PC-3 (cell line): ENCODE results near the gene CACNA1I. TPM values are rescaled to one million over a fixed set of nuclear protein-coding genes. Genes with fewer than 3 reads are reported as not detected.

Source experiments
- ATAC-seq: fragments of 200-7000 bp; cut with Tn5 transposase; 2 replicates; pipeline ENCODE4 v1.9.1; 2020; ENCODE audit warnings: mild to moderate bottlenecking, moderate library complexity
- BruUV-seq: library from RNA; stranded (reverse); fragments of 400-500 nt; replicated peaks from 2 replicates; lab custom pipeline; 2021; lab: Mats Ljungman, UMichigan
- CTCF ChIA-PET: fragments of 300-600 bp; sonication (Branson Sonifier 250); formaldehyde crosslinking; loops from one replicate; lab custom pipeline; 2022; ENCODE audit warnings: antibody characterized with exemption; lab: Charles Lee
- POLR2A ChIA-PET: fragments of 300-600 bp; sonication (Branson Sonifier 250); formaldehyde crosslinking; loops from one replicate; lab custom pipeline; 2022; ENCODE audit warnings: antibody characterized with exemption; ENCODE audit not compliant: unreplicated experiment; lab: Charles Lee
- DNase-seq: peaks from one replicate; pipeline ENCODE4 v3.0.0-alpha.2; 2015
- H2AFZ ChIP-seq: fragments of 300-600 bp; sonication (generic); 2 replicates; pipeline ENCODE4 v1.6.0; 2016; ENCODE audit warnings: antibody characterized with exemption, low read length
- H3F3A ChIP-seq: fragments of 300-600 bp; sonication (generic); one replicate; pipeline ENCODE4 v1.6.0; 2017; ENCODE audit warnings: antibody characterized with exemption, low read length, control low read depth, mild to moderate bottlenecking; ENCODE audit not compliant: unreplicated experiment
- H3K27ac ChIP-seq: fragments of 300-600 bp; sonication (generic); 2 replicates; pipeline ENCODE4 v1.5.1; 2016; ENCODE audit warnings: mild to moderate bottlenecking, low read length
- H3K27me3 ChIP-seq: fragments of 300-600 bp; sonication (generic); 2 replicates; pipeline ENCODE4 v1.6.1; 2016; ENCODE audit warnings: low read length, mixed read lengths
- H3K36me3 ChIP-seq: fragments of 300-600 bp; sonication (generic); 2 replicates; pipeline ENCODE4 v1.6.1; 2016; ENCODE audit warnings: low read depth, mixed run types, low read length, mixed read lengths
- H3K4me1 ChIP-seq: fragments of 300-600 bp; sonication (generic); 2 replicates; pipeline ENCODE4 v1.5.1; 2016; ENCODE audit warnings: low read length; ENCODE audit not compliant: insufficient read depth
- H3K4me2 ChIP-seq: fragments of 300-600 bp; sonication (generic); 2 replicates; pipeline ENCODE4 v1.6.0; 2016; ENCODE audit warnings: low read length
- H3K4me3 ChIP-seq: fragments of 300-600 bp; sonication (generic); 2 replicates; pipeline ENCODE4 v1.5.1; 2016; ENCODE audit warnings: mild to moderate bottlenecking, low read length, mixed read lengths
- H3K79me2 ChIP-seq: fragments of 300-600 bp; sonication (generic); 2 replicates; pipeline ENCODE4 v1.6.1; 2017; ENCODE audit warnings: low read length, mixed read lengths
- H3K9ac ChIP-seq: fragments of 300-600 bp; sonication (generic); 2 replicates; pipeline ENCODE4 v1.6.0; 2016; ENCODE audit warnings: mild to moderate bottlenecking, low read length
- H3K9me2 ChIP-seq: fragments of 300-600 bp; sonication (generic); replicated peaks from 2 replicates; pipeline ENCODE4 v1.6.1; 2016; ENCODE audit warnings: mixed run types, low read length, mixed read lengths
- H3K9me3 ChIP-seq: fragments of 300-600 bp; sonication (generic); 2 replicates; pipeline ENCODE4 v1.6.1; 2016; ENCODE audit warnings: low read length, mixed read lengths
- H4K20me1 ChIP-seq: fragments of 300-600 bp; sonication (generic); 2 replicates; pipeline ENCODE4 v1.6.1; 2016; ENCODE audit warnings: low read length, mixed read lengths
- EZH2 ChIP-seq: fragments of 300-600 bp; sonication (generic); IDR thresholded peaks from one replicate; pipeline ENCODE4 v1.6.1; 2017; ENCODE audit warnings: antibody characterized with exemption, mild to moderate bottlenecking, low read length; ENCODE audit not compliant: unreplicated experiment
- EZH2phosphoT487 ChIP-seq: fragments of 300-600 bp; sonication (generic); IDR thresholded peaks from 2 replicates; pipeline ENCODE4 v1.6.1; 2018; ENCODE audit warnings: mild to moderate bottlenecking, antibody characterized with exemption, low read length, borderline replicate concordance
- intact Hi-C: fragments of 100-400 bp; cut with micrococcal nuclease; formaldehyde crosslinking; loops from 2 replicates; pipeline ENCODE4 v1.9.0; 2023
- total RNA-seq: library from RNA; depleted of rRNA; stranded (reverse); fragments of >200 nt; gene quantifications from 2 replicates; pipeline ENCODE4 v1.2.3, GENCODE V29; 2014
- TF ChIP-seq, protein P1 (sequence below): fragments of 300-600 bp; sonication (generic); conservative IDR thresholded peaks from 2 replicates; pipeline ENCODE4 v1.5.1; 2017; ENCODE audit warnings: antibody characterized with exemption, low read depth, mild to moderate bottlenecking, low read length

Gene CACNA1I
- total RNA-seq, 1 experiment from 2014 or later, result not detected

DNA sequence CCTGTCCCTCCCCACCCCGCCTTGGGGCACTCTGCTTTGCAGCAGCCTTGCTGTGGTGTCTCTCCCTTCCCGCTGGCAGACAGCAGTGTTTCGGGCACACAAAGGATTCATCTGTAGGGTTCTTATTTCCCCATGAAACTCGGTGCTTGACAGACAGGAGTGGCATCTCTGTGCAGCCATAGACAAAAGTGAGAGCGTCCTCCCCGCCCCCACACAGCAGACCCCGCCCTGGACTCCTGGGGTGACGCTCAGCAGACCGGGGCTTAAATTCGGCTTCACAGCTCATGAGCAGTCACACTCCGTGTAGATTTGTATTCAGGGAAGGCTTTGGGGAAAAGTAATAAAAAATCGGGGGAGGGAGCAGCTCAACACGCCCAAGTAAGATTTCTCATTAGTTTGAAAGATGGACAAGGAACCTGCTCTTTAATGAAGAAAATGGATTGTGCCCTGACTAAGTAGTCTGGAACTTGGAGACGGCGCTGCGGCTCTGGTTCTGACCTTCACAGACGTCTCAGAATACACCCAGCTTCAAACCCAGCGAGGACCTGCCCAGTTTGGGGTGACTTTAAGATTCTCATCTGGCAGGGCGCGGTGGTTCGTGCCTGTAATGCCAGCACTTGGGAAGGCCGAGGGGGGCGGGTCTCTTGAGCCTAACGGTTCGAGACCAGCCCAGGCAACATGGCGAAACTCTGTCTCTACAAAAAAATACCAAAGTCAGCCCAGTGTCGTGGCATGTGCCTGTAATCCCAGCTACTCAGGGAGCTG is 136.0 kb downstream of the CACNA1I start:
- ATAC-seq (no peak), DNase-seq (no peak)
- CTCF ChIA-PET, result interaction anchor here (0.6 kb wide), 1 partner anchor 29 kb away, joined by 3 read pairs; no protein-coding TSS in a partner anchor
- Histone ChIP-seq H3K4me2 (no peak overlapping the region), H3K4me3 (no peak overlapping the region), H3F3A (no peaks in the 10 kb centered on the region), H3K36me3 (no peaks in the 10 kb centered on the region), H3K9ac (no peak overlapping the region), H3K79me2 (no peaks in the 10 kb centered on the region), H3K27me3 (peaks cover 59% of the 10 kb centered on the region), H3K9me2 (no peaks in the 10 kb centered on the region), H2AFZ (no peak overlapping the region), H3K9me3 (no peaks in the 10 kb centered on the region), H4K20me1 (no peaks in the 10 kb centered on the region), H3K4me1 (no peaks in the 10 kb centered on the region), H3K27ac (no peak overlapping the region)
- no TSS peak for BruUV-seq
- TF ChIP-seq, protein P1, sequence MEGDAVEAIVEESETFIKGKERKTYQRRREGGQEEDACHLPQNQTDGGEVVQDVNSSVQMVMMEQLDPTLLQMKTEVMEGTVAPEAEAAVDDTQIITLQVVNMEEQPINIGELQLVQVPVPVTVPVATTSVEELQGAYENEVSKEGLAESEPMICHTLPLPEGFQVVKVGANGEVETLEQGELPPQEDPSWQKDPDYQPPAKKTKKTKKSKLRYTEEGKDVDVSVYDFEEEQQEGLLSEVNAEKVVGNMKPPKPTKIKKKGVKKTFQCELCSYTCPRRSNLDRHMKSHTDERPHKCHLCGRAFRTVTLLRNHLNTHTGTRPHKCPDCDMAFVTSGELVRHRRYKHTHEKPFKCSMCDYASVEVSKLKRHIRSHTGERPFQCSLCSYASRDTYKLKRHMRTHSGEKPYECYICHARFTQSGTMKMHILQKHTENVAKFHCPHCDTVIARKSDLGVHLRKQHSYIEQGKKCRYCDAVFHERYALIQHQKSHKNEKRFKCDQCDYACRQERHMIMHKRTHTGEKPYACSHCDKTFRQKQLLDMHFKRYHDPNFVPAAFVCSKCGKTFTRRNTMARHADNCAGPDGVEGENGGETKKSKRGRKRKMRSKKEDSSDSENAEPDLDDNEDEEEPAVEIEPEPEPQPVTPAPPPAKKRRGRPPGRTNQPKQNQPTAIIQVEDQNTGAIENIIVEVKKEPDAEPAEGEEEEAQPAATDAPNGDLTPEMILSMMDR, result no peak
- TF ChIP-seq EZH2, result no peak
- POLR2A ChIA-PET, result no interaction called here
- intact Hi-C loops, result no loop called here

DNA sequence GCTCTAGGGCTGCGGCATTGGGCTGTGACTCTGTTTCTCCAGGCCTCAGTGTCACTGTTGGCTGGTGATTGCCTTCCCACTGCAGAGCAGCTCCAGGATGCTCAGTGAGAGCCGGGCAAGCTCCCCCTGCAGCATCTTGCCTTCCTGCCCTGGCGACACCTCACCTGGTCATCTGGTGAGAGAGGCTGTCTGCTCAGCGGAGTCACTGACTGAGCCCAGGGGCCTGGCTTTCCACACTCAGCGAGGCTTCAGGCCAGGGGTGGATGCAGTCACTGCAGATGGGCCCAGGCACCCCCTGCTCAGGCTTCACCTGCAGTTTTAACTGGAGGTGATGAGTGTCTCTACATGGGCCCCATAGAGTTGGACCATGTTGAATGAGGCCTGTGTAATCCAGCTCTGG is 136.8 kb downstream of the CACNA1I start:
- ATAC-seq, result no peak
- no peaks in the 10 kb centered on the region for H3K9me2 ChIP-seq
- H3K27ac ChIP-seq, result no peak overlapping the region
- H3K4me3 ChIP-seq, result no peak overlapping the region
- DNase-seq, result no peak
- no peak overlapping the region for H3K9ac ChIP-seq
- POLR2A ChIA-PET, result no interaction called here
- H3K36me3 ChIP-seq, result no peaks in the 10 kb centered on the region
- H3K4me1 ChIP-seq, result no peaks in the 10 kb centered on the region
- no peaks in the 10 kb centered on the region for H3K79me2 ChIP-seq
- no peak overlapping the region for H3K4me2 ChIP-seq
- H4K20me1 ChIP-seq, result no peaks in the 10 kb centered on the region
- H3K9me3 ChIP-seq, result no peaks in the 10 kb centered on the region
- TF ChIP-seq, protein P1, result no peak
- TF ChIP-seq EZH2phosphoT487 (no peak), EZH2 (no peak)
- H3F3A ChIP-seq, result no peaks in the 10 kb centered on the region
- intact Hi-C loops, result no loop called here
- BruUV-seq, result no TSS peak
- no peak overlapping the region for H2AFZ ChIP-seq
- CTCF ChIA-PET, result interaction anchor here (0.6 kb wide), 1 partner anchor 30 kb away, joined by 3 read pairs; no protein-coding TSS in a partner anchor
- peaks cover 61% of the 10 kb centered on the region for H3K27me3 ChIP-seq

DNA sequence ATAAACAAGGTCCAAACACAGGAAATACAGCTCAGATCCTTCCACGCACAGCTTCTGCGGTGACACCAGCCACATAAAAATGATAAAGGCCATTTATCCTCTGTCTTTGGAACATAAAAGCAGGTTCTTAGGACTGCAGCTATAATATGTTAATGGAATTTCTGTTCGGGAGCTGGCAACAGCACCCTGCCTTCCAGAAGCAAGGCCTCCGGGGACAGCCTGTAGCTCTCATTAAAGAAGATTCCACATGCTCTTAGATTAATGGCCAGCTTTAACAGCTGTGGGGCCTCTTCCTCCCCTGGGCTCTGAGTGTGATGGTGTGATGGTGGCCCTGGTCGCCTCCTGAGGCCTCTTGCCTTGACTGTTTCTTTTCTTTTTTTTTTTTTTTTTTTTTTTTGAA is 137.3 kb downstream of the CACNA1I start:
- intact Hi-C loops, result no loop called here
- CTCF ChIA-PET, result no interaction called here
- Histone ChIP-seq H3K4me1 (no peaks in the 10 kb centered on the region), H2AFZ (no peak overlapping the region), H3K9me2 (no peaks in the 10 kb centered on the region), H3K9ac (no peak overlapping the region), H3K9me3 (no peaks in the 10 kb centered on the region), H4K20me1 (no peaks in the 10 kb centered on the region), H3F3A (no peaks in the 10 kb centered on the region), H3K4me3 (no peak overlapping the region), H3K27ac (no peak overlapping the region), H3K4me2 (no peak overlapping the region), H3K36me3 (no peaks in the 10 kb centered on the region), H3K27me3 (peaks cover 65% of the 10 kb centered on the region), H3K79me2 (no peaks in the 10 kb centered on the region)
- BruUV-seq, result no TSS peak
- TF ChIP-seq EZH2 (no peak), EZH2phosphoT487 (no peak)
- TF ChIP-seq, protein P1, result no peak
- ATAC-seq (no peak), DNase-seq (no peak)
- POLR2A ChIA-PET, result no interaction called here
